ENCODE results near the gene PANK2.
"Not testable (repeated sequence)": the region's sequence is repeated elsewhere in the genome, so short reads cannot be mapped to it uniquely, and the experiment has no call there.

The PANK2 gene

GRCh38 chr20:3869839-3870634 lies 19.1 kb upstream of the PANK2 start:
- no peak for DNase-seq (ENCODE audit: low read depth in 1 of 2, low spot score in 1 of 2)

GRCh38 chr20:3871550-3872265 lies 17.5 kb upstream of the PANK2 start:
- no peak for DNase-seq (ENCODE audit: low read depth in 1 of 2, low spot score in 1 of 2)

GRCh38 chr20:3873507-3873906 lies 15.7 kb upstream of the PANK2 start:
- DNase-seq (ENCODE audit: low read depth in 1 of 2, low spot score in 1 of 2): no peak

GRCh38 chr20:3874194-3874844 lies 14.9 kb upstream of the PANK2 start:
- no peak for DNase-seq (ENCODE audit: low read depth in 1 of 2, low spot score in 1 of 2)

- no peak for DNase-seq (ENCODE audit: low read depth in 1 of 2, low spot score in 1 of 2)
Observed at GRCh38 chr20:3875378-3875974, 13.7 kb upstream of the PANK2 start.

GRCh38 chr20:3876000-3876399 lies 13.2 kb upstream of the PANK2 start:
- DNase-seq (ENCODE audit: low read depth in 1 of 2, low spot score in 1 of 2): no peak

- no peak for DNase-seq (ENCODE audit: low read depth in 1 of 2, low spot score in 1 of 2)
Observed at GRCh38 chr20:3876676-3877075, 12.5 kb upstream of the PANK2 start.

- DNase-seq (ENCODE audit: low read depth in 1 of 2, low spot score in 1 of 2): not testable (repeated sequence)
Observed at GRCh38 chr20:3878921-3879274, 10.3 kb upstream of the PANK2 start.

GRCh38 chr20:3885715-3886114 lies 3.5 kb upstream of the PANK2 start:
- DNase-seq (ENCODE audit: low read depth in 1 of 2, low spot score in 1 of 2): no peak

- DNase-seq (ENCODE audit: low read depth in 1 of 2, low spot score in 1 of 2): no peak
Observed at GRCh38 chr20:3887876-3888620, 1.1 kb upstream of the PANK2 start.

- peak in 1 of 2 donors; percentile 9 for DNase-seq (ENCODE audit: low read depth in 1 of 2, low spot score in 1 of 2)
Observed at GRCh38 chr20:3889489-3890397, 556 bp downstream of the PANK2 start.

- no peak for DNase-seq (ENCODE audit: low read depth in 1 of 2, low spot score in 1 of 2)
Observed at GRCh38 chr20:3890398-3890751, 1.2 kb downstream of the PANK2 start.

- DNase-seq (ENCODE audit: low read depth in 1 of 2, low spot score in 1 of 2): no peak
Observed at GRCh38 chr20:3890999-3891929, 2.1 kb downstream of the PANK2 start.

GRCh38 chr20:3894796-3895195 lies 5.6 kb downstream of the PANK2 start:
- no peak for DNase-seq (ENCODE audit: low read depth in 1 of 2, low spot score in 1 of 2)

GRCh38 chr20:3896302-3896701 lies 7.1 kb downstream of the PANK2 start:
- no peak for DNase-seq (ENCODE audit: low read depth in 1 of 2, low spot score in 1 of 2)

- DNase-seq (ENCODE audit: low read depth in 1 of 2, low spot score in 1 of 2): no peak
Observed at GRCh38 chr20:3896853-3897583, 7.8 kb downstream of the PANK2 start.

- not testable (repeated sequence) for DNase-seq (ENCODE audit: low read depth in 1 of 2, low spot score in 1 of 2)
Observed at GRCh38 chr20:3898181-3898580, 9.0 kb downstream of the PANK2 start.

GRCh38 chr20:3898639-3899038 lies 9.5 kb downstream of the PANK2 start:
- DNase-seq (ENCODE audit: low read depth in 1 of 2, low spot score in 1 of 2): no peak
